Measurements from ENCODE around the gene CCDC87. TPM values are rescaled to one million over a fixed set of nuclear protein-coding genes. Genes with fewer than 3 reads are reported as not detected.

CCDC87 gene
- total and polyA plus RNA-seq, 2 experiments from 2014 or later, result 0.39 to 1.2 TPM

DNA sequence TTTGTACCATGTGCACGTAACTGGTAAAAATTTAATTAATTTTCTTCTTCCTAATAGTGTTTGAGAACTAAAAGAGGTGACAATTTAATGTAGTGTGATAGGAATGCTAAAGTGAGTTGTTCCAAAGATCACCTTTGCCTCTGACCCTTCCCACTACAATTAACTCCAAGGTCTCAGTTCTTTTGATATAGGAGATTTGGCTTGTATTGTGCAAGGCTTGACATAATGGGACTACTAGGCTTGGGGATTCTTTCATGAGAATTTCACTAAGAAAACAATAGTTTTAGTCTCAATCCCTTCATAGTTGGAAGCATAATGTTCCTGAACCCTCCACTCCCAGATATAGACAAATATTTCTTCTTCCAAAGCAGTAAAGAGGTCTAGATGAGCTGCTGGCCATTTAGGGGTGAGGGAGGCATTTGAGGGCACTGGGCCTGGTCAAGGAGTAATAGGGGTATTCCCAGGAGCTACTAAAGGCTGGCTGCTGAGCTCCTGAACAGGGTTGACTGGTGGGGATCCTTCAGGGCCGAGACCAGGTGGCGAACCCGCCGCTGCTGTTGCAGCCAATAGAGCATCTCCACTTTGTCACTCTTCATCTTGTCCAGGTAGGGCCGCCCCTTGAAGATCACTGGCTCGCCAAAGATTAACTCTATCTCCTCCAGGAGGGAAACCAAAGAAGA is 2.7 kb downstream of the CCDC87 start:
- Mint-ChIP-seq H3K27ac (no peak overlapping the region), H3K36me3 (ENCODE audit: low read depth) (peaks cover 25% of the 10 kb centered on the region), H3K4me3 (no peak overlapping the region), H3K27me3 (ENCODE audit: insufficient read depth, low read depth, poor library complexity) (peaks cover 21% of the 10 kb centered on the region), H3K9me3 (peaks cover 55% of the 10 kb centered on the region), H3K4me1 (peaks cover 12% of the 10 kb centered on the region)
- H3K79me2 ChIP-seq (replicated peaks; ENCODE audit: insufficient read depth), result no peaks in the 10 kb centered on the region; the same call in 1 of the 2 replicates
- no peak overlapping the region for H3K4me3 ChIP-seq
- no peak for DNase-seq (ENCODE audit: low spot score)
- H3K4me1 ChIP-seq (ENCODE audit: insufficient read depth), result peaks cover 10% of the 10 kb centered on the region; the same call in 1 of the 2 replicates
- 0 out of 2 replicates have a peak, but pooled peaks cover 10% of the 10 kb centered on the region for H3F3A ChIP-seq (replicated peaks; ENCODE audit: low read depth)
- H3K27ac ChIP-seq (ENCODE audit: low read depth), result no peak overlapping the region
- no peak for ATAC-seq
- no peaks in the 10 kb centered on the region for H3K9me2 ChIP-seq (ENCODE audit: insufficient read depth)
- H4K20me1 ChIP-seq (replicated peaks; ENCODE audit: insufficient read depth), result no peaks in the 10 kb centered on the region
- H3K27me3 ChIP-seq (ENCODE audit: insufficient read depth), result 0 out of 2 replicates have a peak, but pooled peaks cover 7% of the 10 kb centered on the region
- no peak overlapping the region for H3K4me2 ChIP-seq
- no peaks in the 10 kb centered on the region; the same call in 1 of the 2 replicates for H3K36me3 ChIP-seq (ENCODE audit: insufficient read depth)
- TF ChIP-seq EZH2 (IDR thresholded peaks at IDR 0.05; ENCODE audit: low read depth, unreplicated experiment) (no peak), STAT1 (IDR thresholded peaks at IDR 0.05; ENCODE audit: unreplicated experiment) (no peak), POLR2AphosphoS5 (IDR thresholded peaks at IDR 0.05; ENCODE audit: low read depth) (no peak), CREB1 (CRISPR knock-in tag; IDR thresholded peaks at IDR 0.05; ENCODE audit: low read depth) (no peak), JUNB (IDR thresholded peaks at IDR 0.05; ENCODE audit: unreplicated experiment) (no peak), ZNF114 (CRISPR knock-in tag; IDR thresholded peaks at IDR 0.05) (no peak), ZNF331 (CRISPR knock-in tag; IDR thresholded peaks at IDR 0.05; ENCODE audit: low read depth) (no peak), EZH2phosphoT487 (IDR thresholded peaks at IDR 0.05; ENCODE audit: unreplicated experiment) (no peak), NANOG (IDR thresholded peaks at IDR 0.05; ENCODE audit: borderline replicate concordance) (no peak), ETS1 (IDR thresholded peaks at IDR 0.05) (no peak)
- TF ChIP-seq, protein P1, sequence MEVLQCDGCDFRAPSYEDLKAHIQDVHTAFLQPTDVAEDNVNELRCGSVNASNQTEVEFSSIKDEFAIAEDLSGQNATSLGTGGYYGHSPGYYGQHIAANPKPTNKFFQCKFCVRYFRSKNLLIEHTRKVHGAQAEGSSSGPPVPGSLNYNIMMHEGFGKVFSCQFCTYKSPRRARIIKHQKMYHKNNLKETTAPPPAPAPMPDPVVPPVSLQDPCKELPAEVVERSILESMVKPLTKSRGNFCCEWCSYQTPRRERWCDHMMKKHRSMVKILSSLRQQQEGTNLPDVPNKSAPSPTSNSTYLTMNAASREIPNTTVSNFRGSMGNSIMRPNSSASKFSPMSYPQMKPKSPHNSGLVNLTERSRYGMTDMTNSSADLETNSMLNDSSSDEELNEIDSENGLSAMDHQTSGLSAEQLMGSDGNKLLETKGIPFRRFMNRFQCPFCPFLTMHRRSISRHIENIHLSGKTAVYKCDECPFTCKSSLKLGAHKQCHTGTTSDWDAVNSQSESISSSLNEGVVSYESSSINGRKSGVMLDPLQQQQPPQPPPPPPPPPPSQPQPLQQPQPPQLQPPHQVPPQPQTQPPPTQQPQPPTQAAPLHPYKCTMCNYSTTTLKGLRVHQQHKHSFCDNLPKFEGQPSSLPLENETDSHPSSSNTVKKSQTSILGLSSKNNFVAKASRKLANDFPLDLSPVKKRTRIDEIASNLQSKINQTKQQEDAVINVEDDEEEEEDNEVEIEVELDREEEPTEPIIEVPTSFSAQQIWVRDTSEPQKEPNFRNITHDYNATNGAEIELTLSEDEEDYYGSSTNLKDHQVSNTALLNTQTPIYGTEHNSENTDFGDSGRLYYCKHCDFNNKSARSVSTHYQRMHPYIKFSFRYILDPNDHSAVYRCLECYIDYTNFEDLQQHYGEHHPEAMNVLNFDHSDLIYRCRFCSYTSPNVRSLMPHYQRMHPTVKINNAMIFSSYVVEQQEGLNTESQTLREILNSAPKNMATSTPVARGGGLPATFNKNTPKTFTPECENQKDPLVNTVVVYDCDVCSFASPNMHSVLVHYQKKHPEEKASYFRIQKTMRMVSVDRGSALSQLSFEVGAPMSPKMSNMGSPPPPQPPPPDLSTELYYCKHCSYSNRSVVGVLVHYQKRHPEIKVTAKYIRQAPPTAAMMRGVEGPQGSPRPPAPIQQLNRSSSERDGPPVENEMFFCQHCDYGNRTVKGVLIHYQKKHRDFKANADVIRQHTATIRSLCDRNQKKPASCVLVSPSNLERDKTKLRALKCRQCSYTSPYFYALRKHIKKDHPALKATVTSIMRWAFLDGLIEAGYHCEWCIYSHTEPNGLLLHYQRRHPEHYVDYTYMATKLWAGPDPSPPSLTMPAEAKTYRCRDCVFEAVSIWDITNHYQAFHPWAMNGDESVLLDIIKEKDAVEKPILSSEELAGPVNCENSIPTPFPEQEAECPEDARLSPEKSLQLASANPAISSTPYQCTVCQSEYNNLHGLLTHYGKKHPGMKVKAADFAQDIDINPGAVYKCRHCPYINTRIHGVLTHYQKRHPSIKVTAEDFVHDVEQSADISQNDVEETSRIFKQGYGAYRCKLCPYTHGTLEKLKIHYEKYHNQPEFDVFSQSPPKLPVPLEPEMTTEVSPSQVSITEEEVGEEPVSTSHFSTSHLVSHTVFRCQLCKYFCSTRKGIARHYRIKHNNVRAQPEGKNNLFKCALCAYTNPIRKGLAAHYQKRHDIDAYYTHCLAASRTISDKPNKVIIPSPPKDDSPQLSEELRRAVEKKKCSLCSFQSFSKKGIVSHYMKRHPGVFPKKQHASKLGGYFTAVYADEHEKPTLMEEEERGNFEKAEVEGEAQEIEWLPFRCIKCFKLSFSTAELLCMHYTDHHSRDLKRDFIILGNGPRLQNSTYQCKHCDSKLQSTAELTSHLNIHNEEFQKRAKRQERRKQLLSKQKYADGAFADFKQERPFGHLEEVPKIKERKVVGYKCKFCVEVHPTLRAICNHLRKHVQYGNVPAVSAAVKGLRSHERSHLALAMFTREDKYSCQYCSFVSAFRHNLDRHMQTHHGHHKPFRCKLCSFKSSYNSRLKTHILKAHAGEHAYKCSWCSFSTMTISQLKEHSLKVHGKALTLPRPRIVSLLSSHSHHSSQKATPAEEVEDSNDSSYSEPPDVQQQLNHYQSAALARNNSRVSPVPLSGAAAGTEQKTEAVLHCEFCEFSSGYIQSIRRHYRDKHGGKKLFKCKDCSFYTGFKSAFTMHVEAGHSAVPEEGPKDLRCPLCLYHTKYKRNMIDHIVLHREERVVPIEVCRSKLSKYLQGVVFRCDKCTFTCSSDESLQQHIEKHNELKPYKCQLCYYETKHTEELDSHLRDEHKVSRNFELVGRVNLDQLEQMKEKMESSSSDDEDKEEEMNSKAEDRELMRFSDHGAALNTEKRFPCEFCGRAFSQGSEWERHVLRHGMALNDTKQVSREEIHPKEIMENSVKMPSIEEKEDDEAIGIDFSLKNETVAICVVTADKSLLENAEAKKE (CRISPR knock-in tag; IDR thresholded peaks at IDR 0.05), result no peak
- TF ChIP-seq, protein P2, sequence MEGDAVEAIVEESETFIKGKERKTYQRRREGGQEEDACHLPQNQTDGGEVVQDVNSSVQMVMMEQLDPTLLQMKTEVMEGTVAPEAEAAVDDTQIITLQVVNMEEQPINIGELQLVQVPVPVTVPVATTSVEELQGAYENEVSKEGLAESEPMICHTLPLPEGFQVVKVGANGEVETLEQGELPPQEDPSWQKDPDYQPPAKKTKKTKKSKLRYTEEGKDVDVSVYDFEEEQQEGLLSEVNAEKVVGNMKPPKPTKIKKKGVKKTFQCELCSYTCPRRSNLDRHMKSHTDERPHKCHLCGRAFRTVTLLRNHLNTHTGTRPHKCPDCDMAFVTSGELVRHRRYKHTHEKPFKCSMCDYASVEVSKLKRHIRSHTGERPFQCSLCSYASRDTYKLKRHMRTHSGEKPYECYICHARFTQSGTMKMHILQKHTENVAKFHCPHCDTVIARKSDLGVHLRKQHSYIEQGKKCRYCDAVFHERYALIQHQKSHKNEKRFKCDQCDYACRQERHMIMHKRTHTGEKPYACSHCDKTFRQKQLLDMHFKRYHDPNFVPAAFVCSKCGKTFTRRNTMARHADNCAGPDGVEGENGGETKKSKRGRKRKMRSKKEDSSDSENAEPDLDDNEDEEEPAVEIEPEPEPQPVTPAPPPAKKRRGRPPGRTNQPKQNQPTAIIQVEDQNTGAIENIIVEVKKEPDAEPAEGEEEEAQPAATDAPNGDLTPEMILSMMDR (conservative IDR thresholded peaks at IDR 0.05; ENCODE audit: low read depth in 2 of 2), result no peak
- TF ChIP-seq, protein P3, sequence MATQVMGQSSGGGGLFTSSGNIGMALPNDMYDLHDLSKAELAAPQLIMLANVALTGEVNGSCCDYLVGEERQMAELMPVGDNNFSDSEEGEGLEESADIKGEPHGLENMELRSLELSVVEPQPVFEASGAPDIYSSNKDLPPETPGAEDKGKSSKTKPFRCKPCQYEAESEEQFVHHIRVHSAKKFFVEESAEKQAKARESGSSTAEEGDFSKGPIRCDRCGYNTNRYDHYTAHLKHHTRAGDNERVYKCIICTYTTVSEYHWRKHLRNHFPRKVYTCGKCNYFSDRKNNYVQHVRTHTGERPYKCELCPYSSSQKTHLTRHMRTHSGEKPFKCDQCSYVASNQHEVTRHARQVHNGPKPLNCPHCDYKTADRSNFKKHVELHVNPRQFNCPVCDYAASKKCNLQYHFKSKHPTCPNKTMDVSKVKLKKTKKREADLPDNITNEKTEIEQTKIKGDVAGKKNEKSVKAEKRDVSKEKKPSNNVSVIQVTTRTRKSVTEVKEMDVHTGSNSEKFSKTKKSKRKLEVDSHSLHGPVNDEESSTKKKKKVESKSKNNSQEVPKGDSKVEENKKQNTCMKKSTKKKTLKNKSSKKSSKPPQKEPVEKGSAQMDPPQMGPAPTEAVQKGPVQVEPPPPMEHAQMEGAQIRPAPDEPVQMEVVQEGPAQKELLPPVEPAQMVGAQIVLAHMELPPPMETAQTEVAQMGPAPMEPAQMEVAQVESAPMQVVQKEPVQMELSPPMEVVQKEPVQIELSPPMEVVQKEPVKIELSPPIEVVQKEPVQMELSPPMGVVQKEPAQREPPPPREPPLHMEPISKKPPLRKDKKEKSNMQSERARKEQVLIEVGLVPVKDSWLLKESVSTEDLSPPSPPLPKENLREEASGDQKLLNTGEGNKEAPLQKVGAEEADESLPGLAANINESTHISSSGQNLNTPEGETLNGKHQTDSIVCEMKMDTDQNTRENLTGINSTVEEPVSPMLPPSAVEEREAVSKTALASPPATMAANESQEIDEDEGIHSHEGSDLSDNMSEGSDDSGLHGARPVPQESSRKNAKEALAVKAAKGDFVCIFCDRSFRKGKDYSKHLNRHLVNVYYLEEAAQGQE (IDR thresholded peaks at IDR 0.05; ENCODE audit: unreplicated experiment), result no peak
- no peak overlapping the region for H2AFZ ChIP-seq
